HFFc6 (cell line): ENCODE measurements around the gene AUTS2. TPM values are rescaled to one million over a fixed set of nuclear protein-coding genes. Genes with fewer than 3 reads are reported as not detected.
"Not testable (repeated sequence)": the region's sequence is repeated elsewhere in the genome, so short reads cannot be mapped to it uniquely, and the experiment has no call there.

Source experiments
- DNase-seq: peaks from one replicate; pipeline ENCODE4 v3.0.0-alpha.2; 2018
- H3K27ac Mint-ChIP-seq: 2 replicates; pipeline ENCODE4 v1.8.0; 2020; ENCODE audit warnings: mild to moderate bottlenecking, mixed read lengths
- H3K27me3 Mint-ChIP-seq: 2 replicates; pipeline ENCODE4 v1.8.0; 2021; ENCODE audit warnings: mild to moderate bottlenecking, moderate library complexity, mixed read lengths; ENCODE audit not compliant: insufficient read depth
- H3K36me3 Mint-ChIP-seq: 2 replicates; pipeline ENCODE4 v1.8.0; 2021; ENCODE audit warnings: low read depth, mixed read lengths
- H3K4me1 Mint-ChIP-seq: 2 replicates; pipeline ENCODE4 v1.8.0; 2020; ENCODE audit warnings: low read depth, mixed read lengths
- H3K4me3 Mint-ChIP-seq: 2 replicates; pipeline ENCODE4 v1.8.0; 2020; ENCODE audit warnings: mild to moderate bottlenecking, moderate library complexity, mixed read lengths
- H3K9me3 Mint-ChIP-seq: 2 replicates; pipeline ENCODE4 v1.8.0; 2020; ENCODE audit warnings: mild to moderate bottlenecking, mixed read lengths
- total RNA-seq, 6 experiments: library from RNA; stranded (reverse); fragmentation: NEBNext Ultra II Directional; extraction: Animal tissue kit (Norgen Biotek cat#: 25700); gene quantifications; 2 replicates in 1 of 6; 3 replicates in 5 of 6; pipeline ENCODE4 v1.2.3, GENCODE V29; 2021
- TF ChIP-seq, protein P1 (sequence below): fragments of 200-600 bp; sonication (generic); IDR thresholded peaks from 2 replicates; pipeline ENCODE4 v1.5.0; 2021; ENCODE audit warnings: antibody characterized with exemption, mild to moderate bottlenecking

Gene AUTS2
- total RNA-seq, 6 experiments from 2014 or later = 0.02 to 0.19 (median 0.16) TPM; not detected in 2

DNA sequence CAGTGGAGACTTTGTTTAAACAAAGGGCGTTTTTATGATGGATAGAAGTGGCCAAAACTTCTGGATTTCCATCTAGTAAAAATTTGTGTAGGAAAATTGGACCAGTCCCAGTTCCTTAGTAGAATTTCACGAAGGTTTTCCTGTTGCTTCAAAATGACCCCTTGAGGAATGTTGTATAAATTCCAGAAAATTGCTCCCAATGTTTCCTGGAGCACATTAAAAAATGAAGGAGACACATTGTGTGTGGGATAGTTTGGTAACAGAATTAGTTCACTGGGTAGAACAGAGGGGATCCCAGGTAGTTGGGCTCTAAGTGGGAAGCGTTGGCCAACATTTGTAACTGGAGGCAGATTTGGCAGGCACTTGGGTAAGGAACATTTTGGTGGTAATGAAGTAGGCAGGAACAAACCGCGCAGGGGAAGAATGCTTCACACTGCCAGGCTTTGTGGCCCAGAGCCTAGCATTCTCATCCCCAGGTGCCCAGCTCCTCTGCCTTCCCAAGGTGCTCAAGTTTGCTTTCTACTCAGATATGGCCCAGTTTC, 758.6 kb downstream of the AUTS2 start:
- no peaks in the 10 kb centered on the region; the same call in none of the 2 replicates for H3K27me3 Mint-ChIP-seq
- peaks cover 51% of the 10 kb centered on the region for H3K9me3 Mint-ChIP-seq
- H3K4me3 Mint-ChIP-seq = no peak overlapping the region
- 0 out of 2 replicates have a peak, but pooled peaks cover 4% of the 10 kb centered on the region for H3K36me3 Mint-ChIP-seq
- H3K4me1 Mint-ChIP-seq = no peaks in the 10 kb centered on the region
- no peak for DNase-seq
- H3K27ac Mint-ChIP-seq = no peak overlapping the region
- TF ChIP-seq, protein P1, sequence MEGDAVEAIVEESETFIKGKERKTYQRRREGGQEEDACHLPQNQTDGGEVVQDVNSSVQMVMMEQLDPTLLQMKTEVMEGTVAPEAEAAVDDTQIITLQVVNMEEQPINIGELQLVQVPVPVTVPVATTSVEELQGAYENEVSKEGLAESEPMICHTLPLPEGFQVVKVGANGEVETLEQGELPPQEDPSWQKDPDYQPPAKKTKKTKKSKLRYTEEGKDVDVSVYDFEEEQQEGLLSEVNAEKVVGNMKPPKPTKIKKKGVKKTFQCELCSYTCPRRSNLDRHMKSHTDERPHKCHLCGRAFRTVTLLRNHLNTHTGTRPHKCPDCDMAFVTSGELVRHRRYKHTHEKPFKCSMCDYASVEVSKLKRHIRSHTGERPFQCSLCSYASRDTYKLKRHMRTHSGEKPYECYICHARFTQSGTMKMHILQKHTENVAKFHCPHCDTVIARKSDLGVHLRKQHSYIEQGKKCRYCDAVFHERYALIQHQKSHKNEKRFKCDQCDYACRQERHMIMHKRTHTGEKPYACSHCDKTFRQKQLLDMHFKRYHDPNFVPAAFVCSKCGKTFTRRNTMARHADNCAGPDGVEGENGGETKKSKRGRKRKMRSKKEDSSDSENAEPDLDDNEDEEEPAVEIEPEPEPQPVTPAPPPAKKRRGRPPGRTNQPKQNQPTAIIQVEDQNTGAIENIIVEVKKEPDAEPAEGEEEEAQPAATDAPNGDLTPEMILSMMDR = no peak

GRCh38 chr7:70360557-70360956, 762.3 kb downstream of the AUTS2 start:
- H3K27ac Mint-ChIP-seq = no peak overlapping the region
- no peak overlapping the region for H3K4me3 Mint-ChIP-seq
- TF ChIP-seq, protein P1 = no peak
- H3K36me3 Mint-ChIP-seq = 0 out of 2 replicates have a peak, but pooled peaks cover 4% of the 10 kb centered on the region
- H3K9me3 Mint-ChIP-seq = peaks cover 50% of the 10 kb centered on the region
- H3K27me3 Mint-ChIP-seq = no peaks in the 10 kb centered on the region; the same call in none of the 2 replicates
- no peak for DNase-seq
- no peaks in the 10 kb centered on the region for H3K4me1 Mint-ChIP-seq

DNA sequence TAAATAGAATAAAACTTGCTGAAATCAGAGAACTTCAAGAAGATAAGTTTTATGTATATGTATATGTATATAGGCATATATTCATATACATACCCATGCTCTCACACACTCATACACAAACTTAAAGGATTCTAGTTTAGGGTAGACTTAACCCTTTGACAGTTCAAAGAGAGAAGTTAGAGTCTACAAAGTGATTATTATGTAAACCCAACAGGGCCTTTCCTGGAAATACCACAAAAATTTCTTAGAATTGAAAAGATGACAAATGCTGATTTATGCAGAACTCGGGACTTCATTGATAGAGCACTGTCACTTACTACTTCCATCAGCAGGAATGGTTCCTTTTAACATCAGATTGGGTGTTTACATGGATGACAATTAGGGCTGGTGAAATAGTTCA, 763.5 kb downstream of the AUTS2 start:
- TF ChIP-seq, protein P1 = no peak
- H3K4me1 Mint-ChIP-seq = no peaks in the 10 kb centered on the region
- peaks cover 9% of the 10 kb centered on the region; the same call in 1 of the 2 replicates for H3K36me3 Mint-ChIP-seq
- peaks cover 60% of the 10 kb centered on the region for H3K9me3 Mint-ChIP-seq
- DNase-seq = no peak
- H3K27me3 Mint-ChIP-seq = no peaks in the 10 kb centered on the region; the same call in 1 of the 2 replicates
- no peak overlapping the region for H3K4me3 Mint-ChIP-seq
- H3K27ac Mint-ChIP-seq = no peak overlapping the region

GRCh38 chr7:70364393-70364792, 766.1 kb downstream of the AUTS2 start:
- not testable (repeated sequence) for H3K27ac Mint-ChIP-seq, H3K4me1 Mint-ChIP-seq, H3K36me3 Mint-ChIP-seq, DNase-seq, H3K27me3 Mint-ChIP-seq, H3K4me3 Mint-ChIP-seq
- peaks cover 40% of the 10 kb centered on the region for H3K9me3 Mint-ChIP-seq

GRCh38 chr7:70371652-70372051, 773.4 kb downstream of the AUTS2 start:
- DNase-seq = no peak
- TF ChIP-seq, protein P1 = no peak
- no peaks in the 10 kb centered on the region for H3K27me3 Mint-ChIP-seq
- no peak overlapping the region for H3K4me3 Mint-ChIP-seq
- peaks cover 1% of the 10 kb centered on the region; the same call in 1 of the 2 replicates for H3K36me3 Mint-ChIP-seq
- H3K27ac Mint-ChIP-seq = no peak overlapping the region
- H3K9me3 Mint-ChIP-seq = peaks cover 41% of the 10 kb centered on the region
- no peaks in the 10 kb centered on the region for H3K4me1 Mint-ChIP-seq

GRCh38 chr7:70372768-70373515, 774.7 kb downstream of the AUTS2 start:
- TF ChIP-seq, protein P1 = no peak
- H3K4me1 Mint-ChIP-seq = no peaks in the 10 kb centered on the region
- H3K27me3 Mint-ChIP-seq = no peaks in the 10 kb centered on the region
- H3K27ac Mint-ChIP-seq = no peak overlapping the region
- no peaks in the 10 kb centered on the region for H3K36me3 Mint-ChIP-seq
- peaks cover 38% of the 10 kb centered on the region for H3K9me3 Mint-ChIP-seq
- DNase-seq = no peak
- no peak overlapping the region for H3K4me3 Mint-ChIP-seq
